OCI-LY1 (cell line): ENCODE data around the gene CCL11.

ENCODE experiments used
- H2AFZ ChIP-seq: fragments of 200-600 bp; sonication (generic), shearing (Covaris generic); 2 replicates; pipeline ENCODE4 v1.6.0; 2014; ENCODE audit warnings: antibody characterized with exemption, mild to moderate bottlenecking, low read length
- H3F3A ChIP-seq: fragments of 200-600 bp; sonication (generic), shearing (Covaris generic); 2 replicates; pipeline ENCODE4 v1.6.0; 2014; ENCODE audit warnings: mild to moderate bottlenecking, antibody characterized with exemption, low read length, moderate library complexity; ENCODE audit not compliant: insufficient read depth
- H3K27ac ChIP-seq: fragments of 200-600 bp; sonication (generic); 2 replicates; pipeline ENCODE4 v1.5.1; 2014; ENCODE audit warnings: low read length, mixed run types, mild to moderate bottlenecking, low read depth; ENCODE audit not compliant: poor library complexity, severe bottlenecking
- H3K27me3 ChIP-seq: fragments of 200-600 bp; sonication (generic); 2 replicates; pipeline ENCODE4 v1.6.0; 2014; ENCODE audit warnings: antibody characterized with exemption, mild to moderate bottlenecking, low read length, moderate library complexity; ENCODE audit not compliant: insufficient read depth
- H3K36me3 ChIP-seq: fragments of 200-600 bp; sonication (generic); 2 replicates; pipeline ENCODE4 v1.6.1; 2014; ENCODE audit warnings: mild to moderate bottlenecking, antibody characterized with exemption, low read length, moderate library complexity, mixed read lengths; ENCODE audit not compliant: insufficient read depth
- H3K4me1 ChIP-seq: fragments of 200-600 bp; sonication (generic); 2 replicates; pipeline ENCODE4 v1.5.1; 2014; ENCODE audit warnings: mild to moderate bottlenecking, low read length, moderate library complexity; ENCODE audit not compliant: insufficient read depth, severe bottlenecking
- H3K4me2 ChIP-seq: fragments of 200-600 bp; sonication (generic), shearing (Covaris generic); 2 replicates; pipeline ENCODE4 v1.6.1; 2014; ENCODE audit warnings: low read length
- H3K4me3 ChIP-seq: fragments of 200-600 bp; sonication (generic); 2 replicates; pipeline ENCODE4 v1.5.1; 2014; ENCODE audit warnings: low read length, low read depth, mild to moderate bottlenecking, mixed read lengths; ENCODE audit not compliant: poor library complexity, severe bottlenecking
- H3K79me2 ChIP-seq: fragments of 200-600 bp; shearing (Covaris generic); 2 replicates; pipeline ENCODE4 v1.6.1; 2016; ENCODE audit warnings: mixed run types, low read length, mixed read lengths; ENCODE audit not compliant: insufficient read depth
- H3K9ac ChIP-seq: fragments of 200-600 bp; sonication (generic), shearing (Covaris generic); 2 replicates; pipeline ENCODE4 v1.6.1; 2014; ENCODE audit warnings: mild to moderate bottlenecking, low read length, mixed read lengths
- H3K9me2 ChIP-seq: fragments of 200-600 bp; sonication (generic), shearing (Covaris generic); 2 replicates; pipeline ENCODE4 v1.6.1; 2014; ENCODE audit warnings: low read depth, mild to moderate bottlenecking, low read length, mixed read lengths
- H3K9me3 ChIP-seq: fragments of 200-600 bp; shearing (Covaris generic); 2 replicates; pipeline ENCODE4 v1.6.1; 2014; ENCODE audit warnings: low read length, mixed read lengths
- H4K20me1 ChIP-seq: fragments of 200-600 bp; sonication (generic), shearing (Covaris generic); 2 replicates; pipeline ENCODE4 v1.6.0; 2016; ENCODE audit warnings: mild to moderate bottlenecking, low read length; ENCODE audit not compliant: insufficient read depth
- EZH2 ChIP-seq: fragments of 200-600 bp; sonication (generic), shearing (Covaris generic); IDR thresholded peaks from 2 replicates; pipeline ENCODE4 v1.8.0; 2017; ENCODE audit warnings: borderline replicate concordance, mixed run types, mild to moderate bottlenecking, antibody characterized with exemption, low read length, moderate library complexity, mixed read lengths
- TF ChIP-seq, protein P1 (sequence below): fragments of 200-600 bp; sonication (generic), shearing (Covaris generic); IDR thresholded peaks from 2 replicates; pipeline ENCODE4 v1.5.1; 2017; ENCODE audit warnings: mild to moderate bottlenecking, antibody characterized with exemption, low read length, moderate library complexity, mixed read lengths

The CCL11 gene

DNA sequence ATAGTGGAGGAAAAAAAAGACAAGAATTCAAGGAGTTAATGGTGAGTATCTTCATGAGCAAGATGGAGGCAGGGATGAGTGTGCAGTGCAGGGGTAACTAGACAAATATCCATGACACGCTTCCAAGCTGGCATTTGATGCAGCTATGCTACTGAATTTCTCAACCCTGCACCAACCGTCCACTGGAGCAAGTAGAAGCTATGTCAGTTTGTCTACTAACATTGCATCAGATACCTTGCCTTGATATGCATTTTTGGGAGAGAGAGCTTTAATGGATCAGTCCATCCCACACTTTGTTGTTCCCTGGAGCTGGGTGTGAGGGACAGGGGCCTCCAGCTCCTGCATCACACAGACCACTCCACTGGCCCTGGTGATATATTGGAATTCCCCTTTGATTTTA, 16.4 kb downstream of the CCL11 start:
- Histone ChIP-seq H3K9me3 (no peaks in the 10 kb centered on the region), H3K4me1 (no peaks in the 10 kb centered on the region), H4K20me1 (no peaks in the 10 kb centered on the region), H3K27me3 (no peaks in the 10 kb centered on the region), H2AFZ (no peak overlapping the region), H3K27ac (no peak overlapping the region), H3K4me3 (no peak overlapping the region), H3K79me2 (no peaks in the 10 kb centered on the region), H3F3A (no peaks in the 10 kb centered on the region), H3K9me2 (no peaks in the 10 kb centered on the region), H3K9ac (no peak overlapping the region), H3K4me2 (no peak overlapping the region), H3K36me3 (no peaks in the 10 kb centered on the region)
- TF ChIP-seq, protein P1, sequence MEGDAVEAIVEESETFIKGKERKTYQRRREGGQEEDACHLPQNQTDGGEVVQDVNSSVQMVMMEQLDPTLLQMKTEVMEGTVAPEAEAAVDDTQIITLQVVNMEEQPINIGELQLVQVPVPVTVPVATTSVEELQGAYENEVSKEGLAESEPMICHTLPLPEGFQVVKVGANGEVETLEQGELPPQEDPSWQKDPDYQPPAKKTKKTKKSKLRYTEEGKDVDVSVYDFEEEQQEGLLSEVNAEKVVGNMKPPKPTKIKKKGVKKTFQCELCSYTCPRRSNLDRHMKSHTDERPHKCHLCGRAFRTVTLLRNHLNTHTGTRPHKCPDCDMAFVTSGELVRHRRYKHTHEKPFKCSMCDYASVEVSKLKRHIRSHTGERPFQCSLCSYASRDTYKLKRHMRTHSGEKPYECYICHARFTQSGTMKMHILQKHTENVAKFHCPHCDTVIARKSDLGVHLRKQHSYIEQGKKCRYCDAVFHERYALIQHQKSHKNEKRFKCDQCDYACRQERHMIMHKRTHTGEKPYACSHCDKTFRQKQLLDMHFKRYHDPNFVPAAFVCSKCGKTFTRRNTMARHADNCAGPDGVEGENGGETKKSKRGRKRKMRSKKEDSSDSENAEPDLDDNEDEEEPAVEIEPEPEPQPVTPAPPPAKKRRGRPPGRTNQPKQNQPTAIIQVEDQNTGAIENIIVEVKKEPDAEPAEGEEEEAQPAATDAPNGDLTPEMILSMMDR, result no peak

DNA sequence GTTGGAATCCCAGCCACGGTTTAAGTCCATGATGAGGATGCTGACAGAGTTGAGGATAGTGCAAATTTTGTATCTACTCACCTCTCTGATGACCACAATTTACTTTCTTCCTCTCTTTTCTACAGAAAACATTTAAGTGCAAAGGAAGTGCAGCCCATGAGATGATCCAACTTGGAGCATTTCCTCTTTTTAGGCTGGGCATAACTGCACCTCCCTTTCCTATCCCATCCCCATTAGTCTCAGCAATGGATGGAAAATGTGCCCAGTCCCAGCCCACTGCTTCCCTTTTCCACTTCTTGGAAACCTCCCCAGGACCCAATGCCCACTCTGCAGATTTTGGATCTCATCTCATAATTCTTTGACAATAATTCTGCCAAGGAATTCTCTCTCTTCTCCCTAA, 17.1 kb downstream of the CCL11 start:
- Histone ChIP-seq H4K20me1 (no peaks in the 10 kb centered on the region), H2AFZ (no peak overlapping the region), H3K36me3 (no peaks in the 10 kb centered on the region), H3K9me3 (no peaks in the 10 kb centered on the region), H3K27me3 (no peaks in the 10 kb centered on the region), H3K27ac (no peak overlapping the region), H3F3A (no peaks in the 10 kb centered on the region), H3K9me2 (no peaks in the 10 kb centered on the region), H3K9ac (no peak overlapping the region), H3K4me2 (no peak overlapping the region), H3K4me3 (no peak overlapping the region), H3K79me2 (no peaks in the 10 kb centered on the region), H3K4me1 (no peaks in the 10 kb centered on the region)
- TF ChIP-seq EZH2, result no peak
- TF ChIP-seq, protein P1, result no peak

DNA sequence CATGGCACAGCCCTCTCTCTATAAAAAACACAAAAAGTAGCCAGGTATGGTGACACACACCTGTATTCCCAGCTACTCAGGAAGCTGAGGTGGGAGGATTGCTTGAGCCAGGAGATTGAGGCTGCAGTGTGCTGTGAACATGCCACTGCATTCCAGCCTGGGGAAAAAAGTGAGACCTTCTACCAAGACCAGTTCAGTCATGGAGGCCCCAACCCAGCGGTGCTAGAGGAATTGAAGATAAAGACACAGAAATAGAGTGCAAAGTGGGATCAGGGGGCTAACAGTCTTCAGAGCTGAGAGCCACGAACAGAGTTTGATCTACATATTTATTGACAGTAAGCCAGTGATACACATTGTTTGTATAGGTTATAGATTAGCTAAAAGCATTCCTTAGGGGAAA, 18.1 kb downstream of the CCL11 start:
- Histone ChIP-seq H4K20me1 (no peaks in the 10 kb centered on the region), H3K36me3 (no peaks in the 10 kb centered on the region), H3K9ac (no peak overlapping the region), H3K4me3 (no peak overlapping the region), H3K79me2 (no peaks in the 10 kb centered on the region), H3F3A (no peaks in the 10 kb centered on the region), H3K27me3 (no peaks in the 10 kb centered on the region), H3K4me1 (no peaks in the 10 kb centered on the region), H3K9me3 (no peaks in the 10 kb centered on the region), H2AFZ (no peak overlapping the region), H3K27ac (no peak overlapping the region), H3K4me2 (no peak overlapping the region), H3K9me2 (no peaks in the 10 kb centered on the region)
- TF ChIP-seq, protein P1, result no peak
- TF ChIP-seq EZH2, result no peak
